Body of pancreas (tissue), 4 donors: ENCODE measurements around the gene NOL3.

Source experiments
- CTCF ChIP-seq, 7 experiments: fragments of 450-650 bp in 4 of 7; fragments of 200-600 bp in 3 of 7; sonication (generic) in 3 of 7; IDR thresholded peaks; one replicate each; pipeline ENCODE4 v1.5.1; 2016 to 2019; ENCODE audit warnings: antibody characterized with exemption in 7 of 7
- POLR2A ChIP-seq, 3 donors: fragments of 450-650 bp; IDR thresholded peaks; one replicate each; pipeline ENCODE4 v1.6.1; 2016; ENCODE audit warnings: antibody characterized with exemption in 3 of 3, mild to moderate bottlenecking in 2 of 3

- TF ChIP-seq CTCF (IDR thresholded peaks at IDR 0.05) (no peak), POLR2A (IDR thresholded peaks at IDR 0.05) (no peak)
These were observed 21.2 kb downstream of the NOL3 start for GRCh38 chr16:67191411-67191994.
